Measurements from ENCODE around the gene INVS.

GRCh38 chr9:100193078-100193477 lies 94.0 kb downstream of the INVS start:
- no peak for TF ChIP-seq CTCF (IDR thresholded peaks at IDR 0.05)
- no peak for TF ChIP-seq EZH2 (IDR thresholded peaks at IDR 0.05; ENCODE audit: borderline replicate concordance, insufficient read depth, low read depth, low read length, poor library complexity, severe bottlenecking)
